ENCODE results near the gene WTIP. TPM values are rescaled to one million over a fixed set of nuclear protein-coding genes. Genes with fewer than 3 reads are reported as not detected.

The WTIP gene
- total RNA-seq, 1 donor, result under 0.01 TPM

- no peak for DNase-seq (ENCODE audit: low read depth in 2 of 3, low spot score in 2 of 3)
These were observed 77.5 kb downstream of the WTIP start for GRCh38 chr19:34559045-34559444.

GRCh38 chr19:34560229-34560628 lies 78.7 kb downstream of the WTIP start:
- DNase-seq (ENCODE audit: low read depth in 2 of 3, low spot score in 2 of 3), result no peak

Other genes starting within 250 kb of the WTIP start
- 7.3 TPM for gene GARRE1, start 227.2 kb upstream of the WTIP start, total RNA-seq
- 155 TPM for gene GPI, start 116.6 kb upstream of the WTIP start, total RNA-seq
- gene PDCD2L, start 77.4 kb upstream of the WTIP start, total RNA-seq, result 16.2 TPM
- 53.3 TPM for gene UBA2, start 53.4 kb upstream of the WTIP start, total RNA-seq
- 0.27 TPM for gene SCGB2B2, start 195.4 kb downstream of the WTIP start, total RNA-seq
- gene ZNF302, start 195.9 kb downstream of the WTIP start, total RNA-seq, result 15.9 TPM

All from hematopoietic multipotent progenitor cell (in vitro differentiated cells).